Panc1 (cell line): ENCODE measurements around the gene PM20D2. TPM values are rescaled to one million over a fixed set of nuclear protein-coding genes. Genes with fewer than 3 reads are reported as not detected.

ENCODE experiments used
- ATAC-seq: fragments of 200-7000 bp; cut with Tn5 transposase; 2 replicates; pipeline ENCODE4 v1.9.1; 2020; ENCODE audit warnings: mild to moderate bottlenecking, moderate library complexity
- BruUV-seq: library from RNA; stranded (reverse); fragments of 400-500 nt; replicated peaks from 2 replicates; lab custom pipeline; 2021; lab: Mats Ljungman, UMichigan
- CTCF ChIA-PET: fragments of 300-600 bp; sonication (Branson Sonifier 250); formaldehyde crosslinking; loops from one replicate; lab custom pipeline; 2022; ENCODE audit warnings: antibody characterized with exemption; lab: Charles Lee
- POLR2A ChIA-PET: fragments of 300-600 bp; sonication (Branson Sonifier 250); formaldehyde crosslinking; loops from one replicate; lab custom pipeline; 2022; ENCODE audit warnings: antibody characterized with exemption; lab: Charles Lee
- DNase-seq: peaks from one replicate; pipeline ENCODE4 v3.0.0-alpha.2; 2010; ENCODE audit warnings: low read depth, low spot score
- H3K27ac ChIP-seq: 2 replicates; pipeline ENCODE4 v1.5.1; 2011; ENCODE audit warnings: mild to moderate bottlenecking, low read length, inconsistent platforms
- H3K27me3 ChIP-seq: fragments of 200-500 bp; sonication (Bioruptor generic); 2 replicates; pipeline ENCODE4 v1.6.0; 2014; ENCODE audit warnings: low read length, inconsistent platforms; ENCODE audit not compliant: control insufficient read depth, insufficient read depth
- H3K36me3 ChIP-seq: fragments of 200-500 bp; sonication (Bioruptor generic); 2 replicates; pipeline ENCODE4 v1.5.1; 2014; ENCODE audit warnings: inconsistent platforms, mild to moderate bottlenecking, low read length, moderate library complexity; ENCODE audit not compliant: control insufficient read depth, insufficient read depth
- H3K4me1 ChIP-seq: 2 replicates; pipeline ENCODE4 v1.5.1; 2011; ENCODE audit warnings: inconsistent platforms, mild to moderate bottlenecking, low read length, moderate library complexity; ENCODE audit not compliant: control insufficient read depth, insufficient read depth
- H3K4me3 ChIP-seq, 2 experiments: 2 replicates each; pipeline ENCODE4 v1.5.1; 2011 to 2012; ENCODE audit warnings: low read depth in 2 of 2, low read length in 2 of 2, mild to moderate bottlenecking in 2 of 2, inconsistent platforms in 1 of 2, moderate library complexity in 1 of 2
- H3K9me3 ChIP-seq: fragments of 200-500 bp; sonication (Bioruptor generic); 2 replicates; pipeline ENCODE4 v1.5.1; 2014; ENCODE audit warnings: low read depth, mild to moderate bottlenecking, inconsistent platforms, low read length, moderate library complexity; ENCODE audit not compliant: control insufficient read depth, insufficient read depth
- POLR2AphosphoS5 ChIP-seq: IDR thresholded peaks from 2 replicates; pipeline ENCODE4 v1.6.1; 2012; ENCODE audit warnings: mild to moderate bottlenecking, low read depth, low read length, moderate library complexity
- SIN3A ChIP-seq: IDR thresholded peaks from 2 replicates; pipeline ENCODE4 v1.6.1; 2012; ENCODE audit warnings: low read depth, mild to moderate bottlenecking, low read length, moderate library complexity, borderline replicate concordance; ENCODE audit not compliant: insufficient read depth
- TCF7L2 ChIP-seq: IDR thresholded peaks from 2 replicates; pipeline ENCODE4 v1.6.1; 2011; ENCODE audit warnings: mild to moderate bottlenecking, low read depth, low read length, inconsistent platforms
- in situ Hi-C: cut with HindIII; loops from 2 replicates; pipeline ENCODE4 v1.10.0; 2016; ENCODE audit warnings: low sequenced_read_pairs, low pct_unique_long_range_greater_than_20kb
- intact Hi-C: fragments of 100-400 bp; cut with micrococcal nuclease; formaldehyde crosslinking; loops from one replicate; pipeline ENCODE4 v1.10.0; 2022; ENCODE audit not compliant: unreplicated experiment
- total RNA-seq: library from RNA; stranded (reverse); gene quantifications from one replicate; pipeline ENCODE4 v1.2.1, GENCODE V29; 2021; ENCODE audit not compliant: unreplicated experiment
- TF ChIP-seq, protein P1 (sequence below), 2 experiments: IDR thresholded peaks; 2 replicates each; pipeline ENCODE4 v1.6.1; 2011 to 2012; ENCODE audit warnings: low read depth in 2 of 2, control low read depth in 1 of 2, low read length in 1 of 2, mild to moderate bottlenecking in 1 of 2, moderate library complexity in 1 of 2; ENCODE audit not compliant: insufficient read depth in 1 of 2
- TF ChIP-seq, protein P2 (sequence below): fragments of 450-650 bp; IDR thresholded peaks from 2 replicates; pipeline ENCODE4 v1.5.1; 2017; ENCODE audit warnings: mild to moderate bottlenecking

Gene PM20D2
- total RNA-seq, 1 experiment from 2014 or later: 13.6 TPM

DNA sequence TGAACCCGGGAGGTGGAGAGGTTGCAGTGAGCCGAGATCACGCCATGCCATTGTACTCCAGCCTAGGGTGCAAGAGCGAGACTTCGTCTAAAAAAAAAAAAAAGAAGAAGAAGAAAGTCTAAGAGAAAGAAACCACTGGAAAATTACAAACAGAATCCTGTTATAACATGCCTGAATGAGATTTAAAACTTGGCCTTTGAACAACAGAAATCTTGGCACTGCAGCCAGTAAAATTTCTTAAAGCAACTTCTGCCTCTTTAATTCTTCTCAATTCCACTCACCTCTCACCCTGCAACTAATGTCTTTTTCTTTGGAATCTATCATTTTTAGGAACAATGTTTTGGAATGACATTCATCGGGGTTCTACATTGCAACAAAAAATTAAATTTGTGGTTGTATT lies 26.3 kb downstream of the PM20D2 start:
- no peak overlapping the region for H3K27ac ChIP-seq
- H3K9me3 ChIP-seq: no peaks in the 10 kb centered on the region
- no peaks in the 10 kb centered on the region for H3K27me3 ChIP-seq
- POLR2A ChIA-PET: no interaction called here
- no TSS peak for BruUV-seq
- CTCF ChIA-PET: no interaction called here
- ATAC-seq (no peak), DNase-seq (no peak)
- H3K36me3 ChIP-seq: no peaks in the 10 kb centered on the region
- H3K4me1 ChIP-seq: no peaks in the 10 kb centered on the region
- TF ChIP-seq, protein P1, sequence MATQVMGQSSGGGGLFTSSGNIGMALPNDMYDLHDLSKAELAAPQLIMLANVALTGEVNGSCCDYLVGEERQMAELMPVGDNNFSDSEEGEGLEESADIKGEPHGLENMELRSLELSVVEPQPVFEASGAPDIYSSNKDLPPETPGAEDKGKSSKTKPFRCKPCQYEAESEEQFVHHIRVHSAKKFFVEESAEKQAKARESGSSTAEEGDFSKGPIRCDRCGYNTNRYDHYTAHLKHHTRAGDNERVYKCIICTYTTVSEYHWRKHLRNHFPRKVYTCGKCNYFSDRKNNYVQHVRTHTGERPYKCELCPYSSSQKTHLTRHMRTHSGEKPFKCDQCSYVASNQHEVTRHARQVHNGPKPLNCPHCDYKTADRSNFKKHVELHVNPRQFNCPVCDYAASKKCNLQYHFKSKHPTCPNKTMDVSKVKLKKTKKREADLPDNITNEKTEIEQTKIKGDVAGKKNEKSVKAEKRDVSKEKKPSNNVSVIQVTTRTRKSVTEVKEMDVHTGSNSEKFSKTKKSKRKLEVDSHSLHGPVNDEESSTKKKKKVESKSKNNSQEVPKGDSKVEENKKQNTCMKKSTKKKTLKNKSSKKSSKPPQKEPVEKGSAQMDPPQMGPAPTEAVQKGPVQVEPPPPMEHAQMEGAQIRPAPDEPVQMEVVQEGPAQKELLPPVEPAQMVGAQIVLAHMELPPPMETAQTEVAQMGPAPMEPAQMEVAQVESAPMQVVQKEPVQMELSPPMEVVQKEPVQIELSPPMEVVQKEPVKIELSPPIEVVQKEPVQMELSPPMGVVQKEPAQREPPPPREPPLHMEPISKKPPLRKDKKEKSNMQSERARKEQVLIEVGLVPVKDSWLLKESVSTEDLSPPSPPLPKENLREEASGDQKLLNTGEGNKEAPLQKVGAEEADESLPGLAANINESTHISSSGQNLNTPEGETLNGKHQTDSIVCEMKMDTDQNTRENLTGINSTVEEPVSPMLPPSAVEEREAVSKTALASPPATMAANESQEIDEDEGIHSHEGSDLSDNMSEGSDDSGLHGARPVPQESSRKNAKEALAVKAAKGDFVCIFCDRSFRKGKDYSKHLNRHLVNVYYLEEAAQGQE (IDR thresholded peaks at IDR 0.05; ENCODE audit: insufficient read depth in 1 of 2, low read depth in 2 of 2, low read length in 1 of 2): no peak
- TF ChIP-seq POLR2AphosphoS5 (no peak), SIN3A (no peak), TCF7L2 (no peak)
- TF ChIP-seq, protein P2, sequence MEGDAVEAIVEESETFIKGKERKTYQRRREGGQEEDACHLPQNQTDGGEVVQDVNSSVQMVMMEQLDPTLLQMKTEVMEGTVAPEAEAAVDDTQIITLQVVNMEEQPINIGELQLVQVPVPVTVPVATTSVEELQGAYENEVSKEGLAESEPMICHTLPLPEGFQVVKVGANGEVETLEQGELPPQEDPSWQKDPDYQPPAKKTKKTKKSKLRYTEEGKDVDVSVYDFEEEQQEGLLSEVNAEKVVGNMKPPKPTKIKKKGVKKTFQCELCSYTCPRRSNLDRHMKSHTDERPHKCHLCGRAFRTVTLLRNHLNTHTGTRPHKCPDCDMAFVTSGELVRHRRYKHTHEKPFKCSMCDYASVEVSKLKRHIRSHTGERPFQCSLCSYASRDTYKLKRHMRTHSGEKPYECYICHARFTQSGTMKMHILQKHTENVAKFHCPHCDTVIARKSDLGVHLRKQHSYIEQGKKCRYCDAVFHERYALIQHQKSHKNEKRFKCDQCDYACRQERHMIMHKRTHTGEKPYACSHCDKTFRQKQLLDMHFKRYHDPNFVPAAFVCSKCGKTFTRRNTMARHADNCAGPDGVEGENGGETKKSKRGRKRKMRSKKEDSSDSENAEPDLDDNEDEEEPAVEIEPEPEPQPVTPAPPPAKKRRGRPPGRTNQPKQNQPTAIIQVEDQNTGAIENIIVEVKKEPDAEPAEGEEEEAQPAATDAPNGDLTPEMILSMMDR: no peak
- intact Hi-C loops: no loop called here
- in situ Hi-C loops: no loop called here
- no peak overlapping the region for H3K4me3 ChIP-seq

DNA sequence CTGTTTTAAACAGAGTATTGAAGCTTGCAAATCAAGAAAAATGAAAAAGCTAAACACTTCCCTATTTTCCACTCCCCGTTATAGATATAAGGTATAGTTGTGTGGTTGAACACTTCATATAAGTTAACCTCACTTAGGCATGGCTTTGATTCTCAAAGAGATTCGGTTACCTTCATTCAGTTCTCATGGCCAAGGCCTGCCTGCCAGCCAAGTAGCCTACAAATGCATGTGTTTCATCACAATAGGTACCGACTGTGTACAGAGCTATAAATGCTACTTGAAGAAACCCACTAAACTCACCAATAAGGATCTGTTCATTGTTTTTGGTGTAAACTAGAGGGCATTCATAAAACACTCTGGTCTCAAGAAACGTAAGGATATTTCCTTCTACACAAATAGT lies 27.8 kb downstream of the PM20D2 start:
- Histone ChIP-seq H3K36me3 (no peaks in the 10 kb centered on the region), H3K9me3 (no peaks in the 10 kb centered on the region), H3K4me1 (no peaks in the 10 kb centered on the region), H3K27me3 (0 out of 2 replicates have a peak, but pooled peaks cover 3% of the 10 kb centered on the region), H3K27ac (no peak overlapping the region), H3K4me3 (no peak overlapping the region)
- no TSS peak for BruUV-seq
- POLR2A ChIA-PET: no interaction called here
- in situ Hi-C loops (no loop called here), intact Hi-C loops (no loop called here)
- CTCF ChIA-PET: interaction anchor here (0.7 kb wide), 1 partner anchor 130 kb away, joined by 5 read pairs; no protein-coding TSS in a partner anchor
- no peak for ATAC-seq
- TF ChIP-seq, protein P2: no peak
- TF ChIP-seq, protein P1 (IDR thresholded peaks at IDR 0.05; ENCODE audit: insufficient read depth in 1 of 2, low read depth in 2 of 2, low read length in 1 of 2): no peak
- TF ChIP-seq POLR2AphosphoS5: no peak
- TF ChIP-seq TCF7L2: no peak
- no peak for TF ChIP-seq SIN3A
- no peak for DNase-seq
